Heart left ventricle (tissue), 16 donors: ENCODE results near the gene PCDHB16. TPM values are rescaled to one million over a fixed set of nuclear protein-coding genes. Genes with fewer than 3 reads are reported as not detected.
"Not testable (repeated sequence)": the region's sequence is repeated elsewhere in the genome, so short reads cannot be mapped to it uniquely, and the experiment has no call there.

Experiments
- ATAC-seq, 4 donors: fragments of 200-7000 bp; cut with Tn5 transposase; one replicate each; pipeline ENCODE4 v1.9.1; 2020 to 2022; ENCODE audit warnings: moderate library complexity in 4 of 4, mild to moderate bottlenecking in 3 of 4, moderate number of reproducible peaks in 1 of 4
- DNase-seq, 5 donors: peaks; one replicate each; pipeline ENCODE4 v3.0.0-alpha.2; 2020
- H3K27ac ChIP-seq, 12 donors: fragments of 200-600 bp; sonication (generic) in 4 of 12; one replicate each; pipeline versions ENCODE4 v1.5.0 to v1.8.0; 2016 to 2022; ENCODE audit warnings: mild to moderate bottlenecking in 2 of 12
- H3K27me3 ChIP-seq, 9 donors: fragments of 200-600 bp; sonication (generic) in 2 of 9; one replicate each; pipeline versions ENCODE4 v1.5.1 to v1.8.0; 2016 to 2022; ENCODE audit warnings: mild to moderate bottlenecking in 3 of 9
- H3K36me3 ChIP-seq, 9 donors: fragments of 200-600 bp; sonication (generic) in 2 of 9; one replicate each; pipeline versions ENCODE4 v1.5.0 to v1.8.0; 2018 to 2022; ENCODE audit warnings: mild to moderate bottlenecking in 2 of 9
- H3K4me1 ChIP-seq, 12 donors: fragments of 200-600 bp; sonication (generic) in 4 of 12; one replicate each; pipeline versions ENCODE4 v1.5.0 to v1.8.0; 2016 to 2022; ENCODE audit warnings: mild to moderate bottlenecking in 3 of 12
- H3K4me3 ChIP-seq, 12 donors: fragments of 200-600 bp; sonication (generic) in 4 of 12; one replicate each; pipeline versions ENCODE4 v1.5.0 to v1.8.0; 2017 to 2022; ENCODE audit warnings: mild to moderate bottlenecking in 9 of 12, moderate library complexity in 4 of 12
- H3K9me3 ChIP-seq, 12 donors: fragments of 200-600 bp; sonication (generic) in 4 of 12; one replicate each; pipeline versions ENCODE4 v1.5.0 to v1.8.0; 2016 to 2022; ENCODE audit warnings: mild to moderate bottlenecking in 1 of 12
- POLR2A ChIP-seq, 2 donors: fragments of 450-650 bp; IDR thresholded peaks; one replicate each; pipeline ENCODE4 v1.6.1; 2017; ENCODE audit warnings: antibody characterized with exemption in 2 of 2, mild to moderate bottlenecking in 2 of 2, moderate library complexity in 2 of 2
- WGBS, 4 donors: extraction: QIAGEN DNeasy Blood & Tissue Kit in 2 of 4; methylation state at CpG; one replicate each; pipeline versions ENCODE4 v1.1.5 to v1.1.7; 2013 to 2018; 5-methylcytosine and 5-hydroxymethylcytosine counted together
- intact Hi-C, 10 donors: fragments of 100-400 bp; cut with DNase I; formaldehyde crosslinking; loops; one replicate each; pipeline versions ENCODE4 v1.11.1 to v1.14.2; 2022
- polyA plus RNA-seq, 2 donors: library from polyadenylated mRNA; stranded (reverse); fragments of 200-250 nt; gene quantifications; one replicate each; pipeline ENCODE4 v1.2.3, GENCODE V29; 2013
- total RNA-seq, 9 donors: library from RNA; depleted of rRNA in 2 of 9; stranded (reverse); fragments of >200 nt in 2 of 9; fragmentation: NEBNext Ultra II Directional in 3 of 9; extraction: Animal tissue kit (Norgen Biotek cat#: 25700) in 3 of 9; gene quantifications; one replicate each; pipeline versions ENCODE4 v1.1.0 to v1.2.4, GENCODE V29; 2016 to 2023
- TF ChIP-seq, protein P1 (sequence below), 12 donors: fragments of 200-600 bp; sonication (generic) in 4 of 12; IDR thresholded peaks; one replicate each; pipeline versions ENCODE4 v1.5.0 to v1.8.0; 2018 to 2022; ENCODE audit warnings: antibody characterized with exemption in 12 of 12, mild to moderate bottlenecking in 5 of 12
- donor health status: ischemic (EF 13 %, LVEDD 7.1; RV severe dilation, severe dysfunction).
- donor health status: healthy with polysubstance abuse.
- donor health status: DM: no; HTN: yes; CAD: no.
- donor health status: DM: no; HTN: no; CAD: no.
- donor health status: ischemic (EF 25% LVEDD 6.9; RV normal size, moderate dysfunction).
- donor health status: ischemic (EF 25% LVEDD 5.7; RV mildly dilated, moderate dysfunction).
- donor health status: healthy.
- donor health status: DM: yes; HTN: yes; CAD: no.
- donor health status: ischemic (EF 35%, LVEDD 5.7; RV mildly dilated, moderate dysfunction).
- donor health status: nonischemic (EF 11% LVEDD 7.7; RV severe dilation, severe dysfunction).
- donor health status: DM: yes; HTN: yes; CAD: no.
- donor health status: PGD.
- donor health status: ischemic (EF 29% LVEDD 5.4; RV normal size, mild dysfunction).
- donor health status: nonischemic (EF 23%, LVEDD 6.1; RV moderate dilation, normal function).

The PCDHB16 gene
- total and polyA plus RNA-seq, 11 donors, result 0.76 to 3.9 (median 2.0) TPM

DNA sequence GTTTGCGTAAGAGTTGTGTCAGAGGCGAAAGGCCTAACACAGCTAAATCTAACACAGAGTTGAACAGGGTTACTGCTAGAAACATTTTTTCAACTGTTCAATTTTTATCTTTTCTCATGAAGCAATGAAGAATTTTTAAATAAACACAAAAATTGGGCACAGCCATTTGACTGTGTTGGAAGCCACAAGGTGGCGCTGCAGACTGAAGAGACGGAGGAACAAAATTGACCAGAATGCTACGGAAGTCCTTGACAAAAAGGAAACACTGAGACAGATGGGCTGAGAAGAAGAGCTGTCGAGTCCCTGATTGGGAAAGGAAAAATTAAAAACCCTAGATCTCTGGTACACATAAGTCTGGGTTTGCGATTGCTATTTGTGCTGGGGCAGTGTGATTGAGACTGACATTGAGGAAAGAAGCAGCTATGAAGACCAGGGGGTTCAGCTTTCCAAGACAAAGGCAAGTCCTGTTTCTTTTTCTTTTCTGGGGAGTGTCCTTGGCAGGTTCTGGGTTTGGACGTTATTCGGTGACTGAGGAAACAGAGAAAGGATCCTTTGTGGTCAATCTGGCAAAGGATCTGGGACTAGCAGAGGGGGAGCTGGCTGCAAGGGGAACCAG lies 4.8 kb downstream of the PCDHB16 start, which contains the start of gene PCDHB9:
Gene PCDHB9, plus strand, starts transcription at position 265 of the 616 bp plus-strand sequence. Its CDS starts 158 bp downstream, at position 423.
- Histone ChIP-seq H3K27ac (no peak within 1 kb of the TSS), H3K36me3 (peaks cover 0 to 8% (median 0%) of the 10 kb centered on the region in 9 donors), H3K9me3 (peaks cover 0 to 97% (median 36%) of the 10 kb centered on the region in 12 donors), H3K27me3 (peaks cover 0 to 52% (median 0%) of the 10 kb centered on the region in 9 donors), H3K4me3 (peak within 1 kb of the TSS in 1 of 12 donors; percentile 10), H3K4me1 (no peaks in the 10 kb centered on the region)
- DNase-seq (no peak), ATAC-seq (no peak)
- intact Hi-C loops, result loop anchor here in 1 of 10 donors (10.0 kb wide), 1 partner anchor 378 kb away; no protein-coding TSS in a partner anchor
- WGBS, 4 donors, result 16 to 26% (median 23%) methylated on average over 9 of the region's 9 CpGs
- TF ChIP-seq, protein P1, sequence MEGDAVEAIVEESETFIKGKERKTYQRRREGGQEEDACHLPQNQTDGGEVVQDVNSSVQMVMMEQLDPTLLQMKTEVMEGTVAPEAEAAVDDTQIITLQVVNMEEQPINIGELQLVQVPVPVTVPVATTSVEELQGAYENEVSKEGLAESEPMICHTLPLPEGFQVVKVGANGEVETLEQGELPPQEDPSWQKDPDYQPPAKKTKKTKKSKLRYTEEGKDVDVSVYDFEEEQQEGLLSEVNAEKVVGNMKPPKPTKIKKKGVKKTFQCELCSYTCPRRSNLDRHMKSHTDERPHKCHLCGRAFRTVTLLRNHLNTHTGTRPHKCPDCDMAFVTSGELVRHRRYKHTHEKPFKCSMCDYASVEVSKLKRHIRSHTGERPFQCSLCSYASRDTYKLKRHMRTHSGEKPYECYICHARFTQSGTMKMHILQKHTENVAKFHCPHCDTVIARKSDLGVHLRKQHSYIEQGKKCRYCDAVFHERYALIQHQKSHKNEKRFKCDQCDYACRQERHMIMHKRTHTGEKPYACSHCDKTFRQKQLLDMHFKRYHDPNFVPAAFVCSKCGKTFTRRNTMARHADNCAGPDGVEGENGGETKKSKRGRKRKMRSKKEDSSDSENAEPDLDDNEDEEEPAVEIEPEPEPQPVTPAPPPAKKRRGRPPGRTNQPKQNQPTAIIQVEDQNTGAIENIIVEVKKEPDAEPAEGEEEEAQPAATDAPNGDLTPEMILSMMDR (IDR thresholded peaks at IDR 0.05), result peak in 9 of 12 donors; percentile 7 to 42 (median 34)
- TF ChIP-seq POLR2A (IDR thresholded peaks at IDR 0.05), result no peak

DNA sequence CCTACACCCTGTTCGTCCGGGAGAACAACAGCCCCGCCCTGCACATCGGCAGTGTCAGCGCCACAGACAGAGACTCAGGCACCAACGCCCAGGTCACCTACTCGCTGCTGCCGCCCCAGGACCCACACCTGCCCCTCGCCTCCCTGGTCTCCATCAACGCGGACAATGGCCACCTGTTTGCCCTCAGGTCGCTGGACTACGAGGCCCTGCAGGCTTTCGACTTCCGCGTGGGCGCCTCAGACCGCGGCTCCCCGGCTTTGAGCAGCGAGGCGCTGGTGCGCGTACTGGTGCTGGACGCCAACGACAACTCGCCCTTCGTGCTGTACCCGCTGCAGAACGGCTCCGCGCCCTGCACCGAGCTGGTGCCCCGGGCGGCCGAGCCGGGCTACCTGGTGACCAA lies 6.5 kb downstream of the PCDHB16 start:
- intact Hi-C loops, result loop anchor here in 1 of 10 donors (10.0 kb wide), 1 partner anchor 376 kb away; no protein-coding TSS in a partner anchor
- WGBS, 4 donors, result 24 to 37% (median 29%) methylated on average over 11 to 33 of the region's 37 CpGs
- peaks cover 0 to 39% (median 0%) of the 10 kb centered on the region in 9 donors for H3K27me3 ChIP-seq

GRCh38 chr5:141189131-141189530 lies 6.9 kb downstream of the PCDHB16 start:
- H3K4me3 ChIP-seq, H3K36me3 ChIP-seq, ATAC-seq, DNase-seq, H3K27ac ChIP-seq, H3K4me1 ChIP-seq: not testable (repeated sequence)
- H3K9me3 ChIP-seq, result peaks cover 0 to 94% (median 36%) of the 10 kb centered on the region in 12 donors
- WGBS, 4 donors, result 26 to 50% (median 36%) methylated on average over 6 to 35 of the region's 35 CpGs
- peaks cover 0 to 38% (median 0%) of the 10 kb centered on the region in 9 donors for H3K27me3 ChIP-seq
- intact Hi-C loops, result loop anchor here in 1 of 10 donors (10.0 kb wide), 1 partner anchor 376 kb away; no protein-coding TSS in a partner anchor

More for the DNA sequence above, 6.5 kb downstream of the PCDHB16 start:
- not testable (repeated sequence) for H3K4me1 ChIP-seq, H3K4me3 ChIP-seq, ATAC-seq, DNase-seq, H3K36me3 ChIP-seq, H3K27ac ChIP-seq
- peaks cover 0 to 96% (median 36%) of the 10 kb centered on the region in 12 donors for H3K9me3 ChIP-seq

GRCh38 chr5:141192110-141192725 lies 10.0 kb downstream of the PCDHB16 start, which contains the start of gene PCDHB10:
TSS of gene PCDHB10 (plus strand) at chr5:141192353. CDS start at chr5:141192553, 200 bp downstream.
- TF ChIP-seq, protein P1 (IDR thresholded peaks at IDR 0.05), result peak in 8 of 12 donors; percentile 12 to 51 (median 42)
- TF ChIP-seq POLR2A (IDR thresholded peaks at IDR 0.05), result no peak
- ATAC-seq (no peak), DNase-seq (no peak)
- WGBS, 4 donors, result 6 to 11% (median 8%) methylated on average over 10 of the region's 10 CpGs
- Histone ChIP-seq H3K9me3 (peaks cover 0 to 94% (median 51%) of the 10 kb centered on the region in 12 donors), H3K27me3 (peaks cover 0 to 17% (median 0%) of the 10 kb centered on the region in 9 donors), H3K4me3 (peak within 1 kb of the TSS in 2 of 12 donors; percentile 3 to 29), H3K27ac (no peak within 1 kb of the TSS), H3K4me1 (no peaks in the 10 kb centered on the region), H3K36me3 (peaks cover 0 to under 1% (median 0%) of the 10 kb centered on the region in 9 donors)
- intact Hi-C loops, result loop anchor here in 1 of 10 donors (10.0 kb wide), 1 partner anchor 53 kb away; the partner anchor contains the start of gene PCDHB15

DNA sequence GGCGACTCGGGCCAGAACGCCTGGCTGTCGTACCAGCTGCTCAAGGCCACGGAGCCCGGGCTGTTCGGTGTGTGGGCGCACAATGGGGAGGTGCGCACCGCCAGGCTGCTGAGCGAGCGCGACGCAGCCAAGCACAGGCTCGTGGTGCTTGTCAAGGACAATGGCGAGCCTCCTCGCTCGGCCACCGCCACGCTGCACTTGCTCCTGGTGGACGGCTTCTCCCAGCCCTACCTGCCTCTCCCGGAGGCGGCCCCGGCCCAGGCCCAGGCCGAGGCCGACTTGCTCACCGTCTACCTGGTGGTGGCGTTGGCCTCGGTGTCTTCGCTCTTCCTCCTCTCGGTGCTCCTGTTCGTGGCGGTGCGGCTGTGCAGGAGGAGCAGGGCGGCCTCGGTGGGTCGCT lies 12.1 kb downstream of the PCDHB16 start:
- intact Hi-C loops, result loop anchor here in 1 of 10 donors (10.0 kb wide), 1 partner anchor 50 kb away; the partner anchor contains the start of gene PCDHB15
- Histone ChIP-seq H3K27me3 (peaks cover 0 to 13% (median 0%) of the 10 kb centered on the region in 9 donors), H3K9me3 (peaks cover 0 to 95% (median 63%) of the 10 kb centered on the region in 12 donors)
- H3K4me3 ChIP-seq, H3K4me1 ChIP-seq, H3K36me3 ChIP-seq, DNase-seq, ATAC-seq, H3K27ac ChIP-seq: not testable (repeated sequence)
- 17 to 24% (median 22%) methylated on average over 6 to 33 of the region's 37 CpGs for WGBS, 4 donors
